Measurements from ENCODE around the gene CRACR2A.

Gene CRACR2A

DNA sequence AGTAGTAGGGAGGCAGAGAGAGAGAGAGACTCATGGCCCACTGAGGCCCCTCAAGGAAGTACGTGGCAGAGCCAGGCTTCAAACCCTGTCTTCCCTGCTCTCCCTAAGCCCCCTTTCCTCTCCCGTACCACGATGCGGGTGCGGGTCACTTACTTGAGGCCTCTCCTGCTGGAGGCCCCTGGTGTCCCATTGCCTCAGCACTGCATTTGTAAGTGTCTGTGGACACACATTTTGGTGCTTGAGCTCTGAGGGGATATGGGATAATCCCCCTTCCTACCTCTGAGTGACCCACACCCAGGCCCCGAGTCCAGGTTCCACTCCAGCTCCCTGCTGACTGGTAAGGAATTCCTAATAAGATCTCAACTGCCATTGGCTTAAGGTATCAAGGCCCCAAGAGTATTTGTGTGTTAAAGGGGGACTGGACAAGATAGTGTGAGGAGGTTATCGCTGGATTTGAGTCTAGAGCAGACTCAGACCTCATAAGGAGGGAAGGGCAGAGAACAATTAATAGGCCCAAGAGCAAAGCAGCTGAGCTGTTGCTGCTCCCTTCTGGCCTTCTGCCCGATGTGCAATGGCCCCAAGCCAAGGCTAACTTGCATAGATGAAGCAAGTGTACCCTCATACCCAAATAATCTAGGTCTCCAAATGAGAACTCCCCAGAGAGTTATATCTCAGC lies 71.9 kb downstream of the CRACR2A start:
- TF ChIP-seq, protein P1, sequence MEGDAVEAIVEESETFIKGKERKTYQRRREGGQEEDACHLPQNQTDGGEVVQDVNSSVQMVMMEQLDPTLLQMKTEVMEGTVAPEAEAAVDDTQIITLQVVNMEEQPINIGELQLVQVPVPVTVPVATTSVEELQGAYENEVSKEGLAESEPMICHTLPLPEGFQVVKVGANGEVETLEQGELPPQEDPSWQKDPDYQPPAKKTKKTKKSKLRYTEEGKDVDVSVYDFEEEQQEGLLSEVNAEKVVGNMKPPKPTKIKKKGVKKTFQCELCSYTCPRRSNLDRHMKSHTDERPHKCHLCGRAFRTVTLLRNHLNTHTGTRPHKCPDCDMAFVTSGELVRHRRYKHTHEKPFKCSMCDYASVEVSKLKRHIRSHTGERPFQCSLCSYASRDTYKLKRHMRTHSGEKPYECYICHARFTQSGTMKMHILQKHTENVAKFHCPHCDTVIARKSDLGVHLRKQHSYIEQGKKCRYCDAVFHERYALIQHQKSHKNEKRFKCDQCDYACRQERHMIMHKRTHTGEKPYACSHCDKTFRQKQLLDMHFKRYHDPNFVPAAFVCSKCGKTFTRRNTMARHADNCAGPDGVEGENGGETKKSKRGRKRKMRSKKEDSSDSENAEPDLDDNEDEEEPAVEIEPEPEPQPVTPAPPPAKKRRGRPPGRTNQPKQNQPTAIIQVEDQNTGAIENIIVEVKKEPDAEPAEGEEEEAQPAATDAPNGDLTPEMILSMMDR (IDR thresholded peaks at IDR 0.05; ENCODE audit: low read depth, low read length, missing control alignments) = no peak
- H3K4me3 ChIP-seq (replicated peaks; ENCODE audit: low read depth, low read length) = no peak overlapping the region
- no peak for DNase-seq (ENCODE audit: extremely low read depth, low read depth)

DNA sequence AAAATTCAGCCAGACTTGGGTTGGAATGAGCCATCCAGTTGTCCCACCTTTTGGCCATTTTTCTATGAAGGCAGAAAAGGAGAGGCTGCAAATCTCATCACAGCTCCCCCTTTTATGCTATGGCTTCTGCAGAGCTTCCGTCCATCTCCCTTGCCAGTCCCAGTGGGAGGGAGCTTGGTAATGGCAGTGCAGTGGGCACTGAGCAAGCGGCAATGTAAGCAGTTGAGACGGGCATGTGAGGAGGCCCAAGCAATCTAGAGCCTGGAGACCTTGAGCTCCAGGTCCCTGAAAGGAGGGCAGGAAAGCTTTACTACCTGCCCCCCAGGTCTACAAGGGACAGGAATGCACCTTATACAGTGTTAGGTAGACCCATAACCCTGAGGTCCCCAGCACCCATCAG lies 73.1 kb downstream of the CRACR2A start:
- H3K4me3 ChIP-seq (replicated peaks; ENCODE audit: low read depth, low read length) = no peak overlapping the region
- DNase-seq (ENCODE audit: extremely low read depth, low read depth) = no peak
- TF ChIP-seq, protein P1 (IDR thresholded peaks at IDR 0.05; ENCODE audit: low read depth, low read length, missing control alignments) = no peak

DNA sequence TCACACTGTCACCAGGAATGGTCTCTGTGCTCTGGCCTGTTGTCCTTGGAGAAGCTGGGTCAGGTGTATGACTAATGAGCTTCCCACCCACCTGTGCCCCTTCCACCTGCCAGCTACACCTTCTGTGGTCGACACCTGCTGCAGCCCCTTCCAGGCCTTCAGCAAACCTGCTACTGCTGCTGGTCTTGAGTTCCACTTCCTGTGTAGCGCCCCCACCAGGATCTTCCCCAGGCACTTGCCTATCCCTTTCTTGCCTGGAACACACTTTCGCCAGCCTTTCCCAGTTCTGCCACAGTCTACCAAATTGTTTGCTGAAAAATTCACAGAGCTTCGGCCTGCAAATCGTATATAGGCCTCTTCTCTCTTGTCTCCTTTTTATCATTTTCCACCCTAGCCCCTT lies 75.3 kb downstream of the CRACR2A start:
- TF ChIP-seq, protein P1 (IDR thresholded peaks at IDR 0.05; ENCODE audit: low read depth, low read length, missing control alignments) = peak; percentile 5

DNA sequence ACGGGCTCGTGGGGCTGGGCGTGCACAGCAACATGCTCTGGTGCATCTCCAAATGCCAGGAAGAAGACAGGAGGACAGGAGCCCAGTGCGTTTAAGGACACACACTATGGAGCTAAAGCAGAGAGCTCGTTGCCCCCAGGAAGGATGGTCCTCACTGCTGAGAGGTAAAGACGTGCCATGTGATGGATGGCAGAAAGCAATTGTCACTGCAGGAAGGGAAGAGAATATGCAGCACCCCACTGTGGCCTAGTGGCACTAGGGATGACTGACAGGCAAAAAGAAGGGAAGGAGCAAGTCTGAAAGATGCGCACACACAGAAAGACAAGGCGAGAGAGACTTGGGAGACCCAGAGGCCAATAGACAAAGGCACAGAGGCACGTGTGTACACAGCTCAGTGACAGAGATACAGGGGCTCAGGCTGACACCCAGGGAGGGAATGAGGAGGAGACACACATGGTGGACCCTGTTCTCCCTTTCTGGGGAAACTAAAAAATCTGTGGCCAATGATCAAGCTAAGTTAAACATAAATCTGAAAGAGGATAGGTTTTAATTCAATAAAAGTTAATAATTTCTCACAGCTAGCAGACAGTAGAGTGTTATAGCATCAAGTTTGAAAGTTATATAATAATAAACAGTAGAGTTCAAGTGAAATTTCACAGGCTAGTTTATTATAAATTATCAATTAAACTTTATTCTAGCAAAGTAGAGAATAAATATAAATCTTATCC lies 78.8 kb downstream of the CRACR2A start:
- no peak overlapping the region for H3K4me3 ChIP-seq (replicated peaks; ENCODE audit: low read depth, low read length)
- no peak for DNase-seq (ENCODE audit: extremely low read depth, low read depth)

More for the DNA sequence above, 75.3 kb downstream of the CRACR2A start:
- no peak overlapping the region for H3K4me3 ChIP-seq (replicated peaks; ENCODE audit: low read depth, low read length)
- DNase-seq (ENCODE audit: extremely low read depth, low read depth) = no peak

DNA sequence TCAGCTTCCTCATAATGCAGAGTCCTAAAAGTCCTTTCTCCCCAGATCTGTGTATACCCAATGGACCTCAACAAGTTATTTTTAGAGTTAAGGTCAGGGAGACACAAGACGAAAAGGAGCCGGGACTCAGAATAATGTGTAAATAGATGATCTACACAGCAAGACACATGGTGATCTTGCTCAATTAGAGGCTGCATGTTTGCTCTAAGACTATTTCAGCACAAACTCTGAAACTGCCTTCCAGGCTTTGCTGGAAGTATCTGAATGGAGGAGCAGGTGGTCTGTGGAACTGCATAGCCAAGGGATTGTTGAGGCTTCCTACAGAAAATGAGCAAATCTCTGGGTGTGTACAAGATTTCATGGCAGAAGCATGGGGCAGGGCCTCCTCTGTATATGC lies 80.8 kb downstream of the CRACR2A start:
- no peak for DNase-seq (ENCODE audit: extremely low read depth, low read depth)
- no peak overlapping the region for H3K4me3 ChIP-seq (replicated peaks; ENCODE audit: low read depth, low read length)
- TF ChIP-seq, protein P1 (IDR thresholded peaks at IDR 0.05; ENCODE audit: low read depth, low read length, missing control alignments) = no peak

More for the DNA sequence above, 78.8 kb downstream of the CRACR2A start:
- TF ChIP-seq, protein P1 (IDR thresholded peaks at IDR 0.05; ENCODE audit: low read depth, low read length, missing control alignments) = no peak

DNA sequence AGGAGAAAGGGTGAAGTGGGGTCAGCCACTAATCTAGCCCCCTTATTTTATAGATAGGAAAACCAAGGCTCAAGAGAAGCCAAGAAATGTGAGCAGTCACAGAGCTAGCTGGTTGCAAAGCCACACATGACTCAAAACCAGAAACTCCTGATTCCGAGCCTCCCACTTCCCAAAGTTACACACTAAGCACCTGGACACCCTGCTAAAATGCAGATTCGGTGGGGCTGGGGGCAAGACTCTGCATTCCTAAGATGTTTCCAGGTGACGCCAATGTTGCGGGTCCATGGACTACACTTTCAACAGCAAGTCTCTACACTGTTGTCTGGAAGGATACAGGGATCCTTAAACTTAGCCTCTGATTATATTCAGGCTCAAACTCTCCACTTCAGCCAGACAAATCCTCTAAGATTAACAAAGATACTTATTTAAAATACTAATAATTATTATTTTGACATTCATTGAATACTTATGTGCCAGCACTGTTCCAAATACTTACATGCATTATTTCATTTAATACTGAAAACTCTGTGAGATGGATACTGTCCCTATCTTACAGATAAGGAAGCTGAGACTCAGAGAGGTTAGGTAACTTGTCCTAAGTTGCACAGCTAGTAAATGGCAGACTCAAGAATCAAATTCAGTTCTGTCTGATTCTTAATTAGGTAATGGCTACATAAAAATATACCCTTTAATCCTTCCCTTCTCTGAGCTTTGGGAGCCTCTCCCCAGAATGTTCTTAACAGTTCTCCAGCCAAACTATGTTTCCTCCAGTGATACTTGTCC lies 81.4 kb downstream of the CRACR2A start:
- no peak for DNase-seq (ENCODE audit: extremely low read depth, low read depth)
- no peak overlapping the region for H3K4me3 ChIP-seq (replicated peaks; ENCODE audit: low read depth, low read length)
- TF ChIP-seq, protein P1 (IDR thresholded peaks at IDR 0.05; ENCODE audit: low read depth, low read length, missing control alignments) = no peak
